HepG2 (cell line): ENCODE data around the gene HSP90AB1. TPM values are rescaled to one million over a fixed set of nuclear protein-coding genes. Genes with fewer than 3 reads are reported as not detected.

Experiments
- CEBPZ ChIP-seq: IDR thresholded peaks from 2 replicates; pipeline ENCODE4 v1.6.1; 2012; ENCODE audit warnings: low read length, improper control_type of control experiment
- CREB1 ChIP-seq, 2 experiments: fragments of 450-650 bp in 1 of 2; IDR thresholded peaks; 2 replicates each; pipeline ENCODE4 v1.6.1; 2016 to 2017; ENCODE audit warnings: control low read depth in 1 of 2, mild to moderate bottlenecking in 1 of 2, missing compliant biosample characterization in 1 of 2, missing genetic modification characterization in 1 of 2
- EHMT2 ChIP-seq: fragments of 200-600 bp; sonication (generic); IDR thresholded peaks from 2 replicates; pipeline ENCODE4 v1.7.0; 2017; ENCODE audit warnings: antibody characterized with exemption, low read depth, low read length, borderline replicate concordance
- HMGA1 ChIP-seq: sonication (generic); formaldehyde crosslinking; conservative IDR thresholded peaks from 2 replicates; pipeline ENCODE4 v1.4.0; 2020; ENCODE audit warnings: missing genetic modification reagents
- HOMEZ ChIP-seq: IDR thresholded peaks from 2 replicates; pipeline ENCODE4 v1.6.1; 2016; ENCODE audit warnings: low read depth
- KLF16 ChIP-seq, 2 experiments: sonication (generic) in 1 of 2; formaldehyde crosslinking in 1 of 2; IDR thresholded peaks; 2 replicates each; pipeline versions ENCODE4 v1.6.1 to v1.8.0; 2016 to 2023; ENCODE audit warnings: missing genetic modification reagents in 2 of 2, missing compliant biosample characterization in 1 of 2
- PATZ1 ChIP-seq: sonication (generic); formaldehyde crosslinking; IDR thresholded peaks from 2 replicates; pipeline ENCODE4 v1.4.0; 2020; ENCODE audit warnings: missing genetic modification reagents
- PRMT3 ChIP-seq: sonication (generic); formaldehyde crosslinking; IDR thresholded peaks from 2 replicates; pipeline ENCODE4 v1.8.1; 2022; ENCODE audit warnings: low read depth, mild to moderate bottlenecking, moderate library complexity, missing genetic modification reagents, borderline replicate concordance
- RBFOX2 ChIP-seq: fragments of 200-400 bp; formaldehyde crosslinking; IDR thresholded peaks from 2 replicates; pipeline ENCODE4 v1.6.1; 2017; ENCODE audit warnings: low read depth, mild to moderate bottlenecking, low read length
- SIX1 ChIP-seq: sonication (generic); formaldehyde crosslinking; IDR thresholded peaks from 2 replicates; pipeline ENCODE4 v1.4.0; 2020; ENCODE audit warnings: missing genetic modification reagents, borderline replicate concordance
- TOE1 ChIP-seq: sonication (generic); formaldehyde crosslinking; IDR thresholded peaks from 2 replicates; pipeline ENCODE4 v1.4.0; 2020; ENCODE audit warnings: mild to moderate bottlenecking, missing genetic modification reagents
- USF2 ChIP-seq, 2 experiments: sonication (generic) in 1 of 2; formaldehyde crosslinking in 1 of 2; IDR thresholded peaks; 2 replicates each; pipeline versions ENCODE4 v1.5.1 to v1.6.1; 2011 to 2020; ENCODE audit warnings: borderline replicate concordance in 1 of 2, low read depth in 1 of 2, low read length in 1 of 2, mild to moderate bottlenecking in 1 of 2, missing genetic modification reagents in 1 of 2, moderate library complexity in 1 of 2
- ZBTB33 ChIP-seq: sonication (generic); formaldehyde crosslinking; IDR thresholded peaks from 2 replicates; pipeline ENCODE4 v1.4.0; 2020; ENCODE audit warnings: missing genetic modification reagents
- ZNF33B ChIP-seq: sonication (generic); formaldehyde crosslinking; IDR thresholded peaks from 2 replicates; pipeline ENCODE4 v1.5.1; 2020; ENCODE audit warnings: mild to moderate bottlenecking, missing genetic modification reagents
- ZNF652 ChIP-seq: IDR thresholded peaks from 2 replicates; pipeline ENCODE4 v1.6.1; 2016; ENCODE audit warnings: low read depth, borderline replicate concordance
- polyA plus RNA-seq, 8 experiments: library from polyadenylated mRNA; depleted of rRNA in 3 of 8; stranded (reverse) in 7 of 8; unstranded in 1 of 8; fragments of >200 nt; fragmentation: Illumina TruSeq in 4 of 8; extraction: Trizol in 4 of 8; gene quantifications; 2 replicates each; pipeline versions ENCODE4 v1.2.1 to v1.2.3, GENCODE V29; 2011 to 2016; ENCODE audit warnings: low read depth in 4 of 8, missing spikeins in 1 of 8, mixed read lengths in 1 of 8; ENCODE audit not compliant: insufficient read depth in 1 of 8
- total RNA-seq, 5 experiments: library from RNA; depleted of rRNA; stranded (reverse); fragments of >200 nt; fragmentation: Illumina TruSeq; extraction: Trizol; gene quantifications; 2 replicates each; pipeline ENCODE4 v1.2.3, GENCODE V29; 2016; ENCODE audit warnings: low read depth in 1 of 5

Gene HSP90AB1
- total and polyA plus RNA-seq, 2 of the 13 experiments (the other 11 are each of a cell fraction or from before 2014, with no cell fraction given) = 1,325 to 1,472 TPM

- no peak for TF ChIP-seq EHMT2
- no peak for TF ChIP-seq SIX1 (CRISPR knock-in tag)
- TF ChIP-seq USF2 (IDR thresholded peaks at IDR 0.05; ENCODE audit: low read depth, low read length) = no peak
- no peak for TF ChIP-seq USF2 (CRISPR knock-in tag; IDR thresholded peaks at IDR 0.05; ENCODE audit: borderline replicate concordance)
- TF ChIP-seq PRMT3 = no peak
- TF ChIP-seq KLF16 (CRISPR knock-in tag; IDR thresholded peaks at IDR 0.05) = 0 out of 4 replicates have a peak, but pooled peaks of 1 of the 2 experiments have one; percentile 64
- peak; percentile 76; the same call in 1 of the 2 replicates for TF ChIP-seq ZBTB33 (CRISPR knock-in tag)
- no peak for TF ChIP-seq CEBPZ
- TF ChIP-seq HOMEZ = no peak
- no peak for TF ChIP-seq ZNF33B (CRISPR knock-in tag)
- no peak for TF ChIP-seq CREB1 (IDR thresholded peaks at IDR 0.05)
- TF ChIP-seq CREB1 (CRISPR knock-in tag; IDR thresholded peaks at IDR 0.05) = no peak
- TF ChIP-seq TOE1 (CRISPR knock-in tag) = no peak
- TF ChIP-seq ZNF652 (CRISPR knock-in tag) = no peak
- TF ChIP-seq RBFOX2 = no peak
- TF ChIP-seq HMGA1 (CRISPR knock-in tag) = no peak
- TF ChIP-seq PATZ1 (CRISPR knock-in tag) = peak; percentile 11; the same call in 1 of the 2 replicates
Measured at GRCh38 chr6:44275749-44276648, 29.1 kb downstream of the HSP90AB1 start (continued).
